ENCODE data around the gene SLC19A1. TPM values are rescaled to one million over a fixed set of nuclear protein-coding genes. Genes with fewer than 3 reads are reported as not detected.

The SLC19A1 gene
- total RNA-seq, 4 donors from 2014 or later, result 1.5 to 8.6 (median 5.3) TPM

- peaks cover 0 to 14% (median 5%) of the 10 kb centered on the region in 3 donors for H3K4me1 ChIP-seq
These were observed 4.7 kb upstream of the SLC19A1 start for GRCh38 chr21:45546636-45547544.

GRCh38 chr21:45545691-45546531 lies 3.7 kb upstream of the SLC19A1 start:
- peaks cover 0 to 24% (median 11%) of the 10 kb centered on the region in 3 donors for H3K4me1 ChIP-seq
- H3K36me3 ChIP-seq, result no peaks in the 10 kb centered on the region
- peaks cover 10% of the 10 kb centered on the region for H3K27me3 ChIP-seq
- ATAC-seq, result no peak
- TF ChIP-seq POLR2AphosphoS5 (IDR thresholded peaks at IDR 0.05) (no peak), EP300 (IDR thresholded peaks at IDR 0.05) (no peak), CTCF (IDR thresholded peaks at IDR 0.05) (no peak), POLR2A (IDR thresholded peaks at IDR 0.05) (no peak)
- no peaks in the 10 kb centered on the region for H3K9me3 ChIP-seq
- H3K4me3 ChIP-seq, result no peak overlapping the region
- no peak overlapping the region for H3K27ac ChIP-seq
- WGBS, 2 donors (ENCODE audit: low coverage in 1 of 2), result 72 to 91% methylated on average over 2 to 7 of the region's 22 CpGs

More at GRCh38 chr21:45546636-45547544, 4.7 kb upstream of the SLC19A1 start:
- H3K36me3 ChIP-seq, result no peaks in the 10 kb centered on the region
- H3K4me3 ChIP-seq, result no peak overlapping the region
- ATAC-seq, result no peak
- 69 to 74% methylated on average over 8 to 16 of the region's 16 CpGs for WGBS, 2 donors (ENCODE audit: low coverage in 1 of 2)
- no peaks in the 10 kb centered on the region for H3K9me3 ChIP-seq
- TF ChIP-seq EP300 (IDR thresholded peaks at IDR 0.05) (no peak), POLR2AphosphoS5 (IDR thresholded peaks at IDR 0.05) (no peak), CTCF (IDR thresholded peaks at IDR 0.05) (no peak), POLR2A (IDR thresholded peaks at IDR 0.05) (no peak)
- no peak overlapping the region for H3K27ac ChIP-seq
- peaks cover 10% of the 10 kb centered on the region for H3K27me3 ChIP-seq

GRCh38 chr21:45545236-45545570 lies 3.0 kb upstream of the SLC19A1 start:
- 94 to 95% methylated on average over 4 to 6 of the region's 6 CpGs for WGBS, 2 donors (ENCODE audit: low coverage in 1 of 2)
- Histone ChIP-seq H3K27me3 (peaks cover 6% of the 10 kb centered on the region), H3K9me3 (no peaks in the 10 kb centered on the region), H3K4me1 (peaks cover 0 to 24% (median 11%) of the 10 kb centered on the region in 3 donors), H3K4me3 (no peak overlapping the region), H3K36me3 (no peaks in the 10 kb centered on the region), H3K27ac (no peak overlapping the region)
- no peak for TF ChIP-seq POLR2AphosphoS5 (IDR thresholded peaks at IDR 0.05)
- TF ChIP-seq POLR2A (IDR thresholded peaks at IDR 0.05), result no peak
- TF ChIP-seq CTCF (IDR thresholded peaks at IDR 0.05), result no peak
- no peak for TF ChIP-seq EP300 (IDR thresholded peaks at IDR 0.05)
- ATAC-seq, result no peak

GRCh38 chr21:45544449-45545235 lies 2.4 kb upstream of the SLC19A1 start:
- TF ChIP-seq CTCF (IDR thresholded peaks at IDR 0.05) (no peak), POLR2AphosphoS5 (IDR thresholded peaks at IDR 0.05) (no peak), POLR2A (IDR thresholded peaks at IDR 0.05) (no peak), EP300 (IDR thresholded peaks at IDR 0.05) (no peak)
- no peak for ATAC-seq
- WGBS, 2 donors (ENCODE audit: low coverage in 1 of 2), result 50 to 93% methylated on average over 1 to 3 of the region's 18 CpGs
- Histone ChIP-seq H3K4me3 (no peak overlapping the region), H3K36me3 (no peaks in the 10 kb centered on the region), H3K4me1 (peaks cover 0 to 24% (median 11%) of the 10 kb centered on the region in 3 donors), H3K9me3 (no peaks in the 10 kb centered on the region), H3K27me3 (no peaks in the 10 kb centered on the region), H3K27ac (no peak overlapping the region)
